ENCODE results near the gene MRTFA.

DNA sequence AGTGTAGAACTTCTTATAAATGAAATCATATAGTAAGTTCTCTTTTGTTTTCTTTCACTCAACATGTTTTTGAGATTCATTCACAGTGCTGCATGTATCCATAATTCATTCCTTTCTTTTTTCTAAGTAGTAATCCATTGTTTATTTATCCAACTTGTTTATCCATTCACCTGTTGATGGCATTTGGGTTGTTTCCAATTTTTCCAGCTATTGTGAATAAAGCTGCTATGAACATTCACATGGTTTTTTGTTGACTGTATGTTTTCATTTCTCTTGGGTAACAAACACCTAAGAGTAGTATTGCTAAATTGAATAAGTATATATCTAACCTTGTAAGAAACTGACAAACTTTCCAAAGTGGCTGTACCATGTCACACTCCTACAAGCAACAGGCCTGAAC, 23.5 kb downstream of the MRTFA start:
- TF ChIP-seq, protein P1, sequence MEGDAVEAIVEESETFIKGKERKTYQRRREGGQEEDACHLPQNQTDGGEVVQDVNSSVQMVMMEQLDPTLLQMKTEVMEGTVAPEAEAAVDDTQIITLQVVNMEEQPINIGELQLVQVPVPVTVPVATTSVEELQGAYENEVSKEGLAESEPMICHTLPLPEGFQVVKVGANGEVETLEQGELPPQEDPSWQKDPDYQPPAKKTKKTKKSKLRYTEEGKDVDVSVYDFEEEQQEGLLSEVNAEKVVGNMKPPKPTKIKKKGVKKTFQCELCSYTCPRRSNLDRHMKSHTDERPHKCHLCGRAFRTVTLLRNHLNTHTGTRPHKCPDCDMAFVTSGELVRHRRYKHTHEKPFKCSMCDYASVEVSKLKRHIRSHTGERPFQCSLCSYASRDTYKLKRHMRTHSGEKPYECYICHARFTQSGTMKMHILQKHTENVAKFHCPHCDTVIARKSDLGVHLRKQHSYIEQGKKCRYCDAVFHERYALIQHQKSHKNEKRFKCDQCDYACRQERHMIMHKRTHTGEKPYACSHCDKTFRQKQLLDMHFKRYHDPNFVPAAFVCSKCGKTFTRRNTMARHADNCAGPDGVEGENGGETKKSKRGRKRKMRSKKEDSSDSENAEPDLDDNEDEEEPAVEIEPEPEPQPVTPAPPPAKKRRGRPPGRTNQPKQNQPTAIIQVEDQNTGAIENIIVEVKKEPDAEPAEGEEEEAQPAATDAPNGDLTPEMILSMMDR (IDR thresholded peaks at IDR 0.05 in 8 of 11, conservative IDR thresholded peaks at IDR 0.05 in 3 of 11): no peak
- TF ChIP-seq POLR2AphosphoS5 (IDR thresholded peaks at IDR 0.05) (no peak), POLR2A (IDR thresholded peaks at IDR 0.05) (no peak)
